Activated T-helper 1 cell treated with anti-CD3 and anti-CD28 coated beads, Interleukin-2, amount 50 U/mL, for 16 hours (primary cell): ENCODE results near the gene SPINK7.

Experiments
- DNase-seq, 2 donors: peaks; one replicate each; pipeline ENCODE4 v3.0.0-alpha.2; 2020; ENCODE audit warnings: low read depth in 1 of 2, low spot score in 1 of 2

SPINK7 gene

DNA sequence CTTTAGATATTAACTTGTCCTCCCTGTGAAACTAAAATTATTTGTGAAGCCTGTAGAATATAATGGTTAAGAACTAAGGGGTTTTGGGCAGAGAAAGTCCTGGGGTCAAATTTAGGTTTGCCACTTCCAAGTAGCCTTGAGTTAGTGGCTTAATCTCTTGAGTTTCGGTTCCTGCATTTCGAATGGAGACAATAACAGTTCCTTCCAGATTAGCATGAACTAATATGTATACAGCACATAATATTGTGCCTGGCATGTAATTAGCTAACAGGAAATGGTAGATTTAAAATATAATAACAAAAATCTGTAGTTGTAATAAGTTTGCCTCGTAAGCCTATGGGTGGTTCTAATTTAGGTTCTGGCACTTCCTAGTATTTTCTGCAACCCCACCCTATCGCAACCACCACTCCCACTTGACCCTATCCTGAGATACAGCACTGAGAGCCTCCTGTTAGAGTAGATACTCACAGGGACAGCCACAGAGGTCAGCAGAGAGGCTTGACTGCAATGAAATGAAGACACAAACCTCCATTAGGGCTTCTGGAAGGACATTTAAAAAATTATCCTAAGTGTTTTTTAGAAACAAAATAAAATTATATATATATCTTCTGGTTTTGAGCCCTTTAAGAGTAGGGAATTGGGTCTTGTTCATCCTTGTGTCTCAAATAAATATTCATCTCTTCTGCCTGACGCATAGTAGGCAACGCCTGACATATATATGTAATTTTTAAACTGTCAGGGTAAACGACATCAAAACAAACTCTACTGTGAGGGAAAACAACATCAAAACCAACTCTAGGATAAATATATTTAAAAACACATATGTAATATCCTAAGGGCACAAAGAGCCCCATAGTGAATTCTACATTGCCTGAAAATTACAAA is 31.6 kb downstream of the SPINK7 start:
- DNase-seq, result no peak

DNA sequence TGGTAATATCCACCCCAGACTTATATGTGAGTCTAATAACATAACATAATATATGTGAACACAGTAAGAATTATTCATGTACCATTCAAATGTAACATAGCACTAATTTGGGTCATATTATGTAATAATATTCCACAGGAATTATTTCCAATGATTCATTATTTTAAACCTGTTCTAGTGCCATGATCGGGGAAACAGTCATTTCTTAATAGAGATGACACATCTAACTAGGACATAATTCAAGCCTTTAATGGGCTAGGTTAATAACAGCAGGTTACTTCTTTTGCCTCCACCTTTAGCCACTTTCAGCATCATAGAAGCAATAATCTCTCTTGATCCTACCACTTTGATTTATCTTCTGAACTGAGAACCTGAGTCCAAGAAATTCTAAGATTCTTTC is 35.5 kb downstream of the SPINK7 start:
- DNase-seq, result no peak

DNA sequence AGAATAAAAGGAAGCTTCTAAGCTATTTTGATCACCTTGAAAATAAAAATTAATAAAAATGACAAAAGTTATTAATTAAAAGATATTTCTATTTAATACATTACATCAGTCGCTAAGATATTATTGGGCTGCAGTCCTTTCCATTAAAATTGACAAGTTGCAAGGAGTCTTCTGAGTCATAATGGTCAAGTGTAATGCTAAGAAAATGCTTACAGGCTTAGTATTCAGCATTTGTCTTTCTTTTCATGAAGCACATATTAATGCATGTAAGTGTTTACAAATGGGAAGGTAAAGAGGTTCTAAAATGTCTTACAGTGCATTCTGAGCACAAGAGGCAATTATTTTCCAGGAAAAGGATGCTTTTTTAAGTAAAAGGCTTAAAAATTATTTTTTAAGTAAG is 40.5 kb downstream of the SPINK7 start:
- DNase-seq, result no peak

DNA sequence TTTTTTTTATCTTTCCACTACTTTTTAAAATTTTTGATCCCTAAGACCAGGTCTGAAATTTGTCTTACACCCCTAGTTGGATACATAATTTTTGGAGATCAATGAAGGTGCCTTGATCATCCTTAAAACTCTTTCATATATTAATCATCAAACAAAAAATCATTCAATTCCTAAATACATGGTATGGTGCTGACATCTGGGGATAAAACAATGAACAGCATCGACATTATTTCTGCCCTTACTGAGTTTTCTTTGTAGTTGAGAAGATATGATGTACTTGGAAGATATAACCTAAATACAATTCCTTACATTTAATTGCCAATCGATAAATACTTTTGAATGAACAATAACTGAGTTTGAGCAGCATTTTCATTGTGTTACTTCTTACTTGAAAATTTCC is 41.4 kb downstream of the SPINK7 start:
- DNase-seq, result no peak

DNA sequence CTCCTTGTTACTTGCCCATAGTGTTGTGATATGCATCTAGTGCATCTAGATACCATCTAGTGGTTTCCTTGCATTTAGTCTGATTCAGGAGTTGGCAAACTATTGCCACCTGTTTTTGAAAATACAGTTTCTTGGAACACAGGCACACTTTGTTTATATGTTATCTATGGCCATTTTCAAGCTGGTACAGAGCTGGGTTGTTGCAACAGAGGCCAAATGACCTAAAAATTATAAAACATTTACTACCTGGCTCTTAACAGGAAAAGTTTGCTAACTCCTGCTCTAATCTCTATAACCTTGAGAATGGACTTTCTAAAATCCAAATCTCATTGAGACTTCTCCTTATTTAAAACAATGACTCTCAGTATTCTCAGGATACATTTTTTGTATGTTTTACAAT is 52.1 kb downstream of the SPINK7 start:
- DNase-seq, result no peak
